Ovary (tissue), 9 donors: ENCODE measurements around the gene NAXD. TPM values are rescaled to one million over a fixed set of nuclear protein-coding genes. Genes with fewer than 3 reads are reported as not detected.

Experiments used
- DNase-seq, 5 donors: peaks; one replicate each; pipeline ENCODE4 v3.0.0-alpha.2; 2019 to 2020
- H3K27ac ChIP-seq, 2 donors: fragments of 200-600 bp; one replicate each; pipeline versions ENCODE4 v1.5.1 to v1.8.0; 2019 to 2022
- H3K27me3 ChIP-seq: fragments of 200-600 bp; one replicate; pipeline ENCODE4 v1.8.0; 2022
- H3K36me3 ChIP-seq: fragments of 200-600 bp; sonication (generic); one replicate; pipeline ENCODE4 v1.5.1; 2019
- H3K4me1 ChIP-seq: one replicate; pipeline ENCODE4 v1.8.1; 2013; ENCODE audit warnings: mild to moderate bottlenecking, moderate library complexity; ENCODE audit not compliant: insufficient read depth
- H3K4me3 ChIP-seq: fragments of 200-600 bp; sonication (generic); one replicate; pipeline ENCODE4 v1.5.1; 2017
- H3K9me3 ChIP-seq, 2 donors: fragments of 200-600 bp in 1 of 2; sonication (generic) in 1 of 2; one replicate each; pipeline versions ENCODE4 v1.5.1 to v1.8.1; 2013 to 2019; ENCODE audit warnings: mild to moderate bottlenecking in 1 of 2, moderate library complexity in 1 of 2
- EP300 ChIP-seq: sonication (generic); formaldehyde crosslinking; IDR thresholded peaks from one replicate; pipeline ENCODE4 v1.6.1; 2017; ENCODE audit warnings: antibody characterized with exemption
- POLR2A ChIP-seq: fragments of 450-650 bp; IDR thresholded peaks from one replicate; pipeline ENCODE4 v1.6.1; 2017; ENCODE audit warnings: antibody characterized with exemption, mild to moderate bottlenecking, moderate library complexity
- WGBS, 3 donors: extraction: QIAGEN DNeasy Blood & Tissue Kit in 1 of 3; methylation state at CpG; one replicate each; pipeline versions ENCODE4 v1.1.5 to v1.1.7; 2013 to 2017; 5-methylcytosine and 5-hydroxymethylcytosine counted together
- intact Hi-C, 4 donors: fragments of 100-400 bp; cut with DNase I; formaldehyde crosslinking; loops; one replicate each; pipeline versions ENCODE4 v1.11.0 to v1.15.1; 2022 to 2023
- polyA plus RNA-seq, 2 donors: library from polyadenylated mRNA; stranded (reverse); fragments of 200-250 nt in 1 of 2; fragments of 350-450 nt in 1 of 2; fragmentation: Illumina TruSeq in 1 of 2; extraction: RNeasy Lipid Tissue Mini Kit (QIAGEN cat#74804) in 1 of 2; gene quantifications; one replicate each; pipeline ENCODE4 v1.2.3, GENCODE V29; 2013 to 2014
- total RNA-seq, 7 donors: library from RNA; depleted of rRNA in 2 of 7; stranded (reverse); fragments of >200 nt in 2 of 7; fragmentation: NEBNext Ultra II Directional in 3 of 7; extraction: Animal tissue kit (Norgen Biotek cat#: 25700) in 3 of 7; gene quantifications; one replicate each; pipeline versions ENCODE4 v1.1.0 to v1.2.4, GENCODE V29; 2016 to 2023
- TF ChIP-seq, protein P1 (sequence below), 3 donors: fragments of 450-650 bp in 2 of 3; fragments of 200-600 bp in 1 of 3; IDR thresholded peaks; one replicate each; pipeline versions ENCODE4 v1.5.1 to v1.8.0; 2016 to 2022; ENCODE audit warnings: antibody characterized with exemption in 3 of 3, mild to moderate bottlenecking in 1 of 3
- donor health status: DM: no; HTN: no; CAD: no; lungs with moderate emphysema.
- donor health status: DM: no; HTN: no; CAD: no.
- donor health status: Bipolar disorder and iron deficiency.
- donor health status: DM: yes; HTN: yes; CAD: no.
- donor health status: DM: no; HTN: no; CAD: no.
- donor health status: DM: yes; HTN: yes; CAD: no.

NAXD gene
- total and polyA plus RNA-seq, 9 donors, result 28.4 to 67.1 (median 48.5) TPM

DNA sequence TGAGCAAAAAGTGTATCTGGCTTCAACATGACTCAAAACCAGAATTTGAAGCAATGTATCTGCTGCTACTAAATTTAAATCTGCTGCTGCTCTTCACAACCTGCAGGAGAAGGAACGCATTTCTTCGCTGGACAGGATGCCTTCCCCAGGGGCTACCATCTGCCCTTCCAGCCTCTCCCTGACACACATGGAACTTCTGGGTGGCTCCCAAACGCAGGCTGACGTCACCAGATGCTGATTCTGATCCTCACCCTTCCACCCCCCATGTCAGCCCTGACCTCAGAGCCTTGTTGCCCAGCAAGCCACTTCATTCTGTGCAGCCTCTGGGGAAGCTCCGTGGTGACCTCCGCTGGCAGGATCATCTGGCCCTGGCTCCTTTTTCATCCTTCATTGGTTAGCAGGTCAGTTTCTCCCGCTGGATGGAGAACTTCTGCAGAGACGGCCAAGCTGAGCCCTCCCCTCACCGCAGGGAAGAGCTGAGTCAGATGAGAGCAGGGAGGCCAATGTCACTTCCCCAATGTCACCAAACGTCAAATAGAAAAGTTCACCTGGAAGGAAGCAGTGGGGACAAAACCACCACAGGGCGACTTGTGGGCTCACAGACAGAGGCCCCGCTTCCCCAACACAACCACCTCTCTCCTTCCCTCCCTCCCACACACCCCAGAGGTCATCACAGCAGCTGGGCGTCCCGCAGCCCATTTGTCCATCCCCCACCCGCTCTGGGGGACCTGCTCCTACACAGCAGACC, 39.8 kb upstream of the NAXD start:
- no peak for TF ChIP-seq POLR2A
- no peak for TF ChIP-seq EP300
- TF ChIP-seq, protein P1, sequence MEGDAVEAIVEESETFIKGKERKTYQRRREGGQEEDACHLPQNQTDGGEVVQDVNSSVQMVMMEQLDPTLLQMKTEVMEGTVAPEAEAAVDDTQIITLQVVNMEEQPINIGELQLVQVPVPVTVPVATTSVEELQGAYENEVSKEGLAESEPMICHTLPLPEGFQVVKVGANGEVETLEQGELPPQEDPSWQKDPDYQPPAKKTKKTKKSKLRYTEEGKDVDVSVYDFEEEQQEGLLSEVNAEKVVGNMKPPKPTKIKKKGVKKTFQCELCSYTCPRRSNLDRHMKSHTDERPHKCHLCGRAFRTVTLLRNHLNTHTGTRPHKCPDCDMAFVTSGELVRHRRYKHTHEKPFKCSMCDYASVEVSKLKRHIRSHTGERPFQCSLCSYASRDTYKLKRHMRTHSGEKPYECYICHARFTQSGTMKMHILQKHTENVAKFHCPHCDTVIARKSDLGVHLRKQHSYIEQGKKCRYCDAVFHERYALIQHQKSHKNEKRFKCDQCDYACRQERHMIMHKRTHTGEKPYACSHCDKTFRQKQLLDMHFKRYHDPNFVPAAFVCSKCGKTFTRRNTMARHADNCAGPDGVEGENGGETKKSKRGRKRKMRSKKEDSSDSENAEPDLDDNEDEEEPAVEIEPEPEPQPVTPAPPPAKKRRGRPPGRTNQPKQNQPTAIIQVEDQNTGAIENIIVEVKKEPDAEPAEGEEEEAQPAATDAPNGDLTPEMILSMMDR (IDR thresholded peaks at IDR 0.05), result no peak
- no peak overlapping the region for H3K27ac ChIP-seq
- no peaks in the 10 kb centered on the region for H3K9me3 ChIP-seq
- no peaks in the 10 kb centered on the region for H3K27me3 ChIP-seq
- intact Hi-C loops, result no loop called here
- WGBS, 3 donors, result 47 to 56% (median 49%) methylated on average over 15 of the region's 15 CpGs
- H3K36me3 ChIP-seq, result no peaks in the 10 kb centered on the region
- H3K4me1 ChIP-seq, result no peaks in the 10 kb centered on the region
- DNase-seq, result no peak
- H3K4me3 ChIP-seq, result no peak overlapping the region

DNA sequence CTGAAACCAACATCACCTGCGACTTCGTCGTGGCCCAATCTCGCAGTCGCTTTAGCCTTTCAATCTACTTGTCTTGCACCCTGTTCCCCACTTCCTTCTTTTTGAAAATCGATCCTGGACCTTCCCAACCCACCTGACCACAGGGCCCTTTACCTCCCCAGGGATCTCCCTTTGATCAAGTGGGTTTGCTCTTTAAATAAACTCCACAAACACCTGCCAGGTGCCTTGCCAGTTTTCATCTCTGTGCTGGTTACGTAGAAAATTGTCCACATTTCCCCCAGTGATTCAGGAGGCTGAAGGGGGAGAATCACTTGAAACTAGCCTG, 39.3 kb upstream of the NAXD start:
- no peak overlapping the region for H3K27ac ChIP-seq
- no peaks in the 10 kb centered on the region for H3K36me3 ChIP-seq
- no peak for DNase-seq
- H3K4me3 ChIP-seq, result no peak overlapping the region
- intact Hi-C loops, result no loop called here
- TF ChIP-seq, protein P1 (IDR thresholded peaks at IDR 0.05), result no peak
- TF ChIP-seq POLR2A (no peak), EP300 (no peak)
- no peaks in the 10 kb centered on the region for H3K9me3 ChIP-seq
- no peaks in the 10 kb centered on the region for H3K27me3 ChIP-seq
- WGBS, 3 donors, result 76 to 83% (median 81%) methylated on average over 7 of the region's 7 CpGs
- no peaks in the 10 kb centered on the region for H3K4me1 ChIP-seq

DNA sequence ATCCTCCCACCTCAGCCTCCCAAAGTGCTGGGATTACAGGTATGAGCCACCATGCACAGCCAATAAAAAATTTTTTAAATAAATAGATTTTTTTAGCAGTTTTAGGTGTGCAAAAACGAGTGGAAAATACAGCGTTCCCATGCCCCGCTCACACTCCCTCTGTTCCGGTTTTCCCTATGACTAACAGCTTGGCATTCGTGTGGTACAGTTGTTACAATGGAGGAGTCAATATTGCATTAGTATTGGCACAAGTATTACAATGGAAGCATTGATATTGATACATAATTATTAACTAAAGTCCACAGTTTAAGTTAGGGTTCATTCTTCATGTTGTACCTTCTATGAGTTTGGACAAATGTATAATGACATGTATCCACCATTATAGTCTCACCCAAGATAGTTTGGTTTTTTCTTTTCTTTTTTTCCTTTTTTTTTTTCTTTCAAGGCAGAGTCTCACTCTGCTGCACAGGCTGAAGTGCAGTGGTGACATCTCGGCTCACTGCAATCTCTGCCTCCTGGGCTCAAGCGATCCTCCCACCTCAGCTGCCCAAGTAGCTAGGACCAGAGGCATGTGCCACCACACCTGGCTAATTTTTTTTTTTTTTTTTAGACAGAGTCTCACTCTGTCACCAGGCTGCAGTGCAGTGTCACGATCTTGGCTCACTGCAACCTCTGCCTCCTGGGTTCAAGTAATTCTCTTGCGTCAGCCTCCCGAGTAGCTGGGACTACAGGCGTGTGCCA, 38.4 kb upstream of the NAXD start:
- intact Hi-C loops, result no loop called here
- Histone ChIP-seq H3K9me3 (no peaks in the 10 kb centered on the region), H3K27me3 (no peaks in the 10 kb centered on the region), H3K4me1 (no peaks in the 10 kb centered on the region), H3K27ac (no peak overlapping the region), H3K4me3 (no peak overlapping the region), H3K36me3 (no peaks in the 10 kb centered on the region)
- DNase-seq, result no peak
- no peak for TF ChIP-seq POLR2A
- TF ChIP-seq EP300, result no peak
- TF ChIP-seq, protein P1 (IDR thresholded peaks at IDR 0.05), result no peak
- 92 to 94% (median 92%) methylated on average over 11 of the region's 11 CpGs for WGBS, 3 donors

DNA sequence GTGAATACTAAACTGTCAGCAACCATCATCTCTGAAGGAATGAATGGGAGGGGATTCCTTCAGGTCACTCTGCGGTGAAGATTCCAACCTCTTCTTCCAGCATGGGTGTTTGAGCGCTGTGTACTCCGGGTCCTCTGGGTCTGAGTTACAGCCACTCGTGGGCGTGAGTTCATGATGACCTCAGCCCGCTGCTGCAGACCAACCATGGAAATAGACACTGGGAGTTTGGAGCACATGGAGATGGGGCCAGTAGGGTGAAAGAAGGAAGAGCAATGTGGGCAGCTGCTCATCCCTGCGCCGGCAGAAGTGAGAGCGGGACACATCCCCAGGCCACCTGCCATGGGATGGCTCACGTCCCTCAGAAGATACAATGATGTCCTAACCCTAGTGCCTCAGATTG, 37.0 kb upstream of the NAXD start:
- Histone ChIP-seq H3K27me3 (no peaks in the 10 kb centered on the region), H3K4me3 (no peak overlapping the region), H3K36me3 (no peaks in the 10 kb centered on the region), H3K9me3 (no peaks in the 10 kb centered on the region), H3K27ac (no peak overlapping the region), H3K4me1 (no peaks in the 10 kb centered on the region)
- intact Hi-C loops, result no loop called here
- WGBS, 3 donors, result 69 to 70% (median 70%) methylated on average over 10 of the region's 10 CpGs
- no peak for DNase-seq
- TF ChIP-seq EP300 (no peak), POLR2A (no peak)
- TF ChIP-seq, protein P1 (IDR thresholded peaks at IDR 0.05), result no peak
